Measurements from ENCODE around the gene CNPY2. TPM values are rescaled to one million over a fixed set of nuclear protein-coding genes. Genes with fewer than 3 reads are reported as not detected.

The CNPY2 gene
- total RNA-seq, 2 donors from 2014 or later = 183 to 198 TPM

DNA sequence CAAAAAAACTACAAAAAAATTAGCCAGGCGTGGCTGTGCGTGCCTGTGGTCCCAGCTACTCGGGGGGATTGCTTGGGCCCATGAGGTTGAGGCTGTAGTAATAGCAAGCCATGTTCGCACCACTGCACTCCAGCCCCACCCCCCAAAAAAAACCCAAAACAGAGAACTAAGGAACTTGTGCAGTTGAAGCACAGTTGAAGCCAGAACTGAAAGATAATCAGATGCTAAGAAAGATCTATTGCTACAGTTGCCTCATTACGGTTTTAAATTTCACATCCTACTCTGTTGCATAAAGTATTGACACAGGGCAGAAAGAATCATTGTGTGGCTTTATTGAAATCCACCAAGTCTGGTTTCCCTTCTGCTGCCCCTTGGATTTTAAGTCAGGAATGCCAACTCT is 19.5 kb downstream of the CNPY2 start:
- no peak for DNase-seq
- WGBS, 2 experiments (ENCODE audit: insufficient coverage in 1 of 2, insufficient read length in 1 of 2) = 93% methylated on average over 5 of the region's 5 CpGs
- no peak overlapping the region for H3K27ac Mint-ChIP-seq

DNA sequence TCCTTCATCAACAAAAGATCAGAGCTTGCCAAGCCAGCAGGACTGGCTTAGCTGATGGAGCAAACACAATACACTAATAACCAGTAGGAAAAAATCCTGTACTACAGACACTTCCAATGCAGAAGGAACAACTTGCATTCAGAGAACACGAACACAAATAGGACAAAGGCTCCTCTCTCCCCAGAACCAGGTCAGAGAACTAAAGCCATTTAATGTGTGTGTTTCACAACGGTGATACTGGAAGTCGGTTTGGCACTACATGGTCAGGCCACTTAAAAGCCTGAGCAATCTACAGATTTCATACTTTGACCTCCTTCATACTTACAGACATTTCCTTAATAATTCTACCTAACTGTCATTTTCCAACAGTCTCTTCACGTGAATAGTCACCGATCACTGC is 22.0 kb downstream of the CNPY2 start:
- Mint-ChIP-seq H3K4me3 (no peak overlapping the region), H3K27ac (no peak overlapping the region), H3K9me3 (no peaks in the 10 kb centered on the region), H3K36me3 (ENCODE audit: low read depth) (peaks cover 35% of the 10 kb centered on the region), H3K4me1 (peaks cover 7% of the 10 kb centered on the region), H3K27me3 (ENCODE audit: insufficient read depth) (no peaks in the 10 kb centered on the region)
- TF ChIP-seq, protein P1, sequence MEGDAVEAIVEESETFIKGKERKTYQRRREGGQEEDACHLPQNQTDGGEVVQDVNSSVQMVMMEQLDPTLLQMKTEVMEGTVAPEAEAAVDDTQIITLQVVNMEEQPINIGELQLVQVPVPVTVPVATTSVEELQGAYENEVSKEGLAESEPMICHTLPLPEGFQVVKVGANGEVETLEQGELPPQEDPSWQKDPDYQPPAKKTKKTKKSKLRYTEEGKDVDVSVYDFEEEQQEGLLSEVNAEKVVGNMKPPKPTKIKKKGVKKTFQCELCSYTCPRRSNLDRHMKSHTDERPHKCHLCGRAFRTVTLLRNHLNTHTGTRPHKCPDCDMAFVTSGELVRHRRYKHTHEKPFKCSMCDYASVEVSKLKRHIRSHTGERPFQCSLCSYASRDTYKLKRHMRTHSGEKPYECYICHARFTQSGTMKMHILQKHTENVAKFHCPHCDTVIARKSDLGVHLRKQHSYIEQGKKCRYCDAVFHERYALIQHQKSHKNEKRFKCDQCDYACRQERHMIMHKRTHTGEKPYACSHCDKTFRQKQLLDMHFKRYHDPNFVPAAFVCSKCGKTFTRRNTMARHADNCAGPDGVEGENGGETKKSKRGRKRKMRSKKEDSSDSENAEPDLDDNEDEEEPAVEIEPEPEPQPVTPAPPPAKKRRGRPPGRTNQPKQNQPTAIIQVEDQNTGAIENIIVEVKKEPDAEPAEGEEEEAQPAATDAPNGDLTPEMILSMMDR (conservative IDR thresholded peaks at IDR 0.05) = no peak
- Histone ChIP-seq H3K9me3 (ENCODE audit: control insufficient read depth, low read length) (no peaks in the 10 kb centered on the region), H3K4me1 (ENCODE audit: control insufficient read depth, insufficient read depth, low read length) (no peaks in the 10 kb centered on the region), H3K9ac (ENCODE audit: extremely low read depth, low read length, poor library complexity, severe bottlenecking) (no peak overlapping the region), H3K27me3 (ENCODE audit: control insufficient read depth, insufficient read depth, low read length, poor library complexity, severe bottlenecking) (no peaks in the 10 kb centered on the region), H3K36me3 (ENCODE audit: control insufficient read depth, insufficient read depth, low read length) (peaks cover 54% of the 10 kb centered on the region), H3K4me3 (ENCODE audit: low read length) (no peak overlapping the region), H3K27ac (ENCODE audit: low read depth, low read length) (no peak overlapping the region)
- no peak for DNase-seq
- WGBS, 2 experiments (ENCODE audit: insufficient coverage in 1 of 2, insufficient read length in 1 of 2) = 90 to 98% methylated on average over 5 of the region's 5 CpGs

More for the DNA sequence above, 19.5 kb downstream of the CNPY2 start:
- Mint-ChIP-seq H3K9me3 (no peaks in the 10 kb centered on the region), H3K4me1 (peaks cover 17% of the 10 kb centered on the region), H3K27me3 (ENCODE audit: insufficient read depth) (no peaks in the 10 kb centered on the region), H3K36me3 (ENCODE audit: low read depth) (peaks cover 20% of the 10 kb centered on the region), H3K4me3 (no peak overlapping the region)
- TF ChIP-seq, protein P1 (conservative IDR thresholded peaks at IDR 0.05) = no peak
- Histone ChIP-seq H3K4me1 (ENCODE audit: control insufficient read depth, insufficient read depth, low read length) (peaks cover 9% of the 10 kb centered on the region), H3K27ac (ENCODE audit: low read depth, low read length) (no peak overlapping the region), H3K9ac (ENCODE audit: extremely low read depth, low read length, poor library complexity, severe bottlenecking) (no peak overlapping the region), H3K9me3 (ENCODE audit: control insufficient read depth, low read length) (no peaks in the 10 kb centered on the region), H3K4me3 (ENCODE audit: low read length) (no peak overlapping the region), H3K27me3 (ENCODE audit: control insufficient read depth, insufficient read depth, low read length, poor library complexity, severe bottlenecking) (no peaks in the 10 kb centered on the region), H3K36me3 (ENCODE audit: control insufficient read depth, insufficient read depth, low read length) (peaks cover 37% of the 10 kb centered on the region)

DNA sequence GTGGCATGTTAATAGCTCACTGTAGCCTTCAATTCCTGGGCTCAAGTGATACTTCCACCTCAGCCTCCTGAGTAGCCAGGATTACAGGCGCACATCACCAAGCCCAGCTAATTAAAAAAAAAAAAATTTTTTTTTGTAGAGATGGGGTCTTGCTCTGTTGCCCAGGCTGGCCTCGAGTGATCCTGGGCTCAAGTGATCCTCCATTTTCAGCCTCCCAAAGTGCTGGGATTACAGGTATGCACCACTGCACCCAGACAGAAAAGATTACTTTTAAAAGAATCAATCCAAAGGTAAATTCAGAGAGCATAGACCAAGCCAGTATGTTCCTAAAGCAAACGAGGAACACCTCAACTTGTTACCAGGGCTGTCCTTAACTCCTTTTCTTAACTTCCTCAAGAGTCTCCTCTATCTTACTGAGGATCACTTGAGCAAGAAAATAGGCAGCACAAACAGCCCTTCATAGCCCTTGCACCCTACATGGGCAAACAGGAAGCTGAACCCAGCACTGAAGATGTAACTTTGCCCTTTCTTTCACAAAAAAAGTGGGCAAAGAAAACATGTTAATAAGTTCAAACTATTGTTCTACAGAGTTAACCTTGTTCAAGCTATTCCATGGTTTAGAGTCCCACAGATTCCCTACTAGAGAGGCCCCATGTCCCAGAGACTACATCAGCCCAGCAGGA is 26.9 kb downstream of the CNPY2 start:
- Mint-ChIP-seq H3K4me3 (no peak overlapping the region), H3K36me3 (ENCODE audit: low read depth) (peaks cover 40% of the 10 kb centered on the region), H3K27ac (no peak overlapping the region), H3K27me3 (ENCODE audit: insufficient read depth) (no peaks in the 10 kb centered on the region), H3K9me3 (no peaks in the 10 kb centered on the region), H3K4me1 (peaks cover 2% of the 10 kb centered on the region)
- TF ChIP-seq, protein P1 (conservative IDR thresholded peaks at IDR 0.05) = no peak
- H3K9ac ChIP-seq (ENCODE audit: extremely low read depth, low read length, poor library complexity, severe bottlenecking) = no peak overlapping the region
- 85% methylated on average over 3 of the region's 3 CpGs; no CpG with 5 or more reads in 1 of the 2 experiments for WGBS, 2 experiments (ENCODE audit: insufficient coverage in 1 of 2, insufficient read length in 1 of 2)
- DNase-seq = no peak
- H3K9me3 ChIP-seq (ENCODE audit: control insufficient read depth, low read length) = no peaks in the 10 kb centered on the region
- H3K4me1 ChIP-seq (ENCODE audit: control insufficient read depth, insufficient read depth, low read length) = no peaks in the 10 kb centered on the region
- no peak overlapping the region for H3K27ac ChIP-seq (ENCODE audit: low read depth, low read length)
- H3K36me3 ChIP-seq (ENCODE audit: control insufficient read depth, insufficient read depth, low read length) = peaks cover 52% of the 10 kb centered on the region
- H3K4me3 ChIP-seq (ENCODE audit: low read length) = no peak overlapping the region
- H3K27me3 ChIP-seq (ENCODE audit: control insufficient read depth, insufficient read depth, low read length, poor library complexity, severe bottlenecking) = no peaks in the 10 kb centered on the region
